Dendritic cell treated with granulocyte-macrophage colony-stimulating factor and Interleukin-4, amounts not matched to agents 40 ng/mL and 50 ng/mL, for 4 days (primary cell): ENCODE results near the gene PLA2G6.

Experiments used
- H3K27ac Mint-ChIP-seq: one replicate; pipeline ENCODE4 v1.8.0; 2022; ENCODE audit warnings: mild to moderate bottlenecking, mixed read lengths
- H3K27me3 Mint-ChIP-seq: one replicate; pipeline ENCODE4 v1.8.0; 2022; ENCODE audit warnings: mild to moderate bottlenecking, mixed read lengths
- H3K36me3 Mint-ChIP-seq: one replicate; pipeline ENCODE4 v1.8.0; 2022; ENCODE audit warnings: low read depth, mixed read lengths
- H3K4me1 Mint-ChIP-seq: one replicate; pipeline ENCODE4 v1.8.0; 2022; ENCODE audit warnings: low read depth, mixed read lengths
- H3K4me3 Mint-ChIP-seq: one replicate; pipeline ENCODE4 v1.8.0; 2022; ENCODE audit warnings: mild to moderate bottlenecking, moderate library complexity, mixed read lengths
- H3K9me3 Mint-ChIP-seq: one replicate; pipeline ENCODE4 v1.8.0; 2022; ENCODE audit warnings: mixed read lengths
- intact Hi-C: fragments of 100-400 bp; cut with micrococcal nuclease; formaldehyde crosslinking; loops from one replicate; pipeline ENCODE4 v1.15.0; 2022

Gene PLA2G6

GRCh38 chr22:38066381-38067027 lies 115.1 kb downstream of the PLA2G6 start:
- H3K27ac Mint-ChIP-seq = no peak overlapping the region
- H3K36me3 Mint-ChIP-seq = peaks cover 99% of the 10 kb centered on the region
- H3K4me3 Mint-ChIP-seq = no peak overlapping the region
- H3K4me1 Mint-ChIP-seq = peaks cover 13% of the 10 kb centered on the region
- no peaks in the 10 kb centered on the region for H3K9me3 Mint-ChIP-seq
- H3K27me3 Mint-ChIP-seq = no peaks in the 10 kb centered on the region
- intact Hi-C loops = no loop called here

DNA sequence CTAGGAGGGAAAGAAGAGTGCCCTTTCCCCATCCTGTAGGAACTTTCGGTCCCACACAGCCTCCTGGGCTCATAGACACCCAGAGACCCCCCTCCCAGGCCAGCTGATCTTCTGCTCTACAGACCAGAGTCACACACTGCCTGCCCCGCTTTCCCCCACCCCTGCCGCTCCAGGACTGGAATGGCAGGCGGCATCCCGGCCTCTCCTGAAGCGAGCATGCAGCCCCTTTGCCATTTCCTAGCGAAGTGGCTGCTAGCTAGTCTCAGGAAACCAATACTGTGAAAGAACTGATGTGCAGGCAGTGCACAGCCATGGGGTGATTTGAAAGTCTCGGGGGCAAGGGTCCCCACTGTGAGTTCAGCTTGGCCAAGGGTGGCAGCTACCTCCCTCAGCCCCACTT lies 116.1 kb downstream of the PLA2G6 start:
- Mint-ChIP-seq H3K9me3 (no peaks in the 10 kb centered on the region), H3K27ac (no peak overlapping the region), H3K4me3 (no peak overlapping the region), H3K36me3 (peaks cover 97% of the 10 kb centered on the region), H3K27me3 (no peaks in the 10 kb centered on the region), H3K4me1 (peaks cover 13% of the 10 kb centered on the region)
- intact Hi-C loops = no loop called here

DNA sequence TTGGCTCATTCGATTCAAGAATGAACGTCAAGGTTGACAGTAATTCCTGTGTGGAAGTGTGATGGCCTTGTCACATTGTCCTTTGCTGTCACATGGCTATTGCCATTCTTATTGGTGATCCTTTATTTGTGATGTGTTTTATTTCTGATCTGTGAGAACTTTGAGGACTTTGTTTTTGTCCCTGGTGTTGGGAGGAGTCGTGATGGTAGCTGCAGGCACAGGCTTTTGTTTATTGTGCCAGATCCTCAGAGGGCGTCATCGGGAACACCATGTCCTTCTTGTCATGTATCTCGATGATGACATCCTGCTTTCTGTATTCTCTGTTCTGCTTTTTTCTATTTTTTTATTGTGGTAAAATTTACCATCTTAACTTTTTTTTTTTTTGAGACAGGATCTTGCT lies 118.8 kb downstream of the PLA2G6 start:
- H3K36me3 Mint-ChIP-seq = peaks cover 90% of the 10 kb centered on the region
- H3K4me3 Mint-ChIP-seq = no peak overlapping the region
- peaks cover 18% of the 10 kb centered on the region for H3K4me1 Mint-ChIP-seq
- intact Hi-C loops = no loop called here
- peak overlapping the region; percentile 73 for H3K27ac Mint-ChIP-seq
- H3K27me3 Mint-ChIP-seq = no peaks in the 10 kb centered on the region
- H3K9me3 Mint-ChIP-seq = no peaks in the 10 kb centered on the region
